Measurements from ENCODE around the gene KIAA0040.

KIAA0040 gene

DNA sequence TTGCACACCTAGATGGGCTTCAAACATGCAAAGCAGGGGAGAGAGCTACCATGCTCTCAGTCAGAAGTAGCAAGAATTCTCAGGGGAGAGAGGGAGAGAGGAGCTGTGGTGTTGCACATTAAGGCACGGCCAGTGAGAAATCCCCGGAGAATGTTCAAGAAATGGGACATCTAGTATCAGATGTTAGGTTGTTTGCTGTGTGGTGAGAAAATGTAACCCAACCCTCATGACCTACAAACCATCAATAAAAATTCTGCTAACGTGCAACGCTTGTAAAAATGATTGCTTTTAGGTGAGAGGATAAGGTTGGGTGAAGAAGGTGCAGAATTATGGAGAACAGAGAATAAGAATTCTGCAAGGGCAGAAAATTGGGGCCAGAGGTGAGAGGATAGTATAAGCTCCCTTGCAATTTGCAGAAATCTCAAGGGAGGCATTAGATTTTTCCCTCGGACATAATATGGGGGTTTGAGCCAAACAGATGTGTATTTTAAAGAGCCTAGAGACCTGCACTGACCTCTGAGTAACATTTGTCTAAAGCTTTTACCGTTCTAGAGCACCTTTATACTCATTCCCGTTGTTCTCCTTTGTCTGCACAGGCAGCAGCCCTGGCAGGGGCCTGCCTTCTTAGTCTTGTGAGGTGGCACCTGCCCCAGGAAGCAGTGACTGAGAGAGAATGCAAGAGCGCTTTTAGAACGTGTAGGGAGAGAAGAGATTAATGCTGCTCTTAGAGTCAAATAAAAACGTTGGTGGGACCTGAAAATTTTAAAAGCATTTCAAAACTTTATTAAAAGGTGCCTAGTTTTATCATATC, 25.4 kb upstream of the KIAA0040 start:
- H3K36me3 ChIP-seq = no peaks in the 10 kb centered on the region
- H3K27me3 ChIP-seq (ENCODE audit: insufficient read depth, low read depth, severe bottlenecking) = no peaks in the 10 kb centered on the region
- H3K4me3 ChIP-seq (ENCODE audit: low read depth, low read length) = no peak overlapping the region
- DNase-seq = no peak
- TF ChIP-seq, protein P1, sequence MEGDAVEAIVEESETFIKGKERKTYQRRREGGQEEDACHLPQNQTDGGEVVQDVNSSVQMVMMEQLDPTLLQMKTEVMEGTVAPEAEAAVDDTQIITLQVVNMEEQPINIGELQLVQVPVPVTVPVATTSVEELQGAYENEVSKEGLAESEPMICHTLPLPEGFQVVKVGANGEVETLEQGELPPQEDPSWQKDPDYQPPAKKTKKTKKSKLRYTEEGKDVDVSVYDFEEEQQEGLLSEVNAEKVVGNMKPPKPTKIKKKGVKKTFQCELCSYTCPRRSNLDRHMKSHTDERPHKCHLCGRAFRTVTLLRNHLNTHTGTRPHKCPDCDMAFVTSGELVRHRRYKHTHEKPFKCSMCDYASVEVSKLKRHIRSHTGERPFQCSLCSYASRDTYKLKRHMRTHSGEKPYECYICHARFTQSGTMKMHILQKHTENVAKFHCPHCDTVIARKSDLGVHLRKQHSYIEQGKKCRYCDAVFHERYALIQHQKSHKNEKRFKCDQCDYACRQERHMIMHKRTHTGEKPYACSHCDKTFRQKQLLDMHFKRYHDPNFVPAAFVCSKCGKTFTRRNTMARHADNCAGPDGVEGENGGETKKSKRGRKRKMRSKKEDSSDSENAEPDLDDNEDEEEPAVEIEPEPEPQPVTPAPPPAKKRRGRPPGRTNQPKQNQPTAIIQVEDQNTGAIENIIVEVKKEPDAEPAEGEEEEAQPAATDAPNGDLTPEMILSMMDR (IDR thresholded peaks at IDR 0.05; ENCODE audit: low read depth, low read length) = no peak
- H3K9me3 ChIP-seq (ENCODE audit: severe bottlenecking) = peaks cover 3% of the 10 kb centered on the region
- H3K27ac ChIP-seq = no peak overlapping the region

DNA sequence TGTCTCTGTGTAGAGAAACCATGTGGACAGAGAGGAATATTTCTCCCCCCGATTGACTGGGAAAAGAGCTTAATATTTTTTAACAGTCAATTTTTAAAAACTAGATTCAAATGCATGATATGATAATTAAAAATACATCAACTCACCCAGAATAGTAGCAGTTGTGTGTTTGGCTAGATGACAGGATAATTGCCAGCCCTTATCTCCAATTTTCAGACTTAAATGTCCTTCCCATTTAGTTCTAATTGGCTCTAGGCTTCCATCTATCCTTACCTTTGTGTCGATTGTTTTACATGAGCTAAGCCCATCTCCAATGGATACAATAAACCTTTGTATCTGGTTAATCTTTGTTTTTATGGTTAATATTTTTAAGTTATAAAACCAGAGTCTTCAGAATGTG, 23.9 kb upstream of the KIAA0040 start:
- Histone ChIP-seq H3K4me3 (ENCODE audit: low read depth, low read length) (no peak overlapping the region), H3K36me3 (no peaks in the 10 kb centered on the region), H3K27me3 (ENCODE audit: insufficient read depth, low read depth, severe bottlenecking) (no peaks in the 10 kb centered on the region), H3K27ac (no peak overlapping the region), H3K9me3 (ENCODE audit: severe bottlenecking) (peaks cover 4% of the 10 kb centered on the region)
- TF ChIP-seq, protein P1 (IDR thresholded peaks at IDR 0.05; ENCODE audit: low read depth, low read length) = no peak
- no peak for DNase-seq

DNA sequence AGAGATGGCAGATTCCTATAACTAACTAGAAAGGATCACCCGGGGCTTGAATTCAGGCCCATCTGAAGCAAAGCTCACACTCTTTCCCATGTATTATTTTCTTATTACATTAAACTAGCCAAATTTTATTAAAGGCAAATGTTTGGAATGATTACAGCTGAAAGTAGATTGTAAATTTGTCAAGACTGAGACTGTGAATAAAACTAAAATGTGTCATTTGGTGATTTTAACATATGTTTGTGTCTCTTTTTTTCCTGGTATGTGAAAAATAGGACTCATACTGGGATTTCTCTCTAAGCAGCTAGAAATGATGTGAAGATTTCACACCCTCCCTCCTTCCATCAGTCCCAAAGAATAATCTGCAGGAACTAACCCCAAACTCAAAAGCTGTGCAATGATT, 19.1 kb upstream of the KIAA0040 start:
- no peaks in the 10 kb centered on the region for H3K27me3 ChIP-seq (ENCODE audit: insufficient read depth, low read depth, severe bottlenecking)
- peaks cover 4% of the 10 kb centered on the region for H3K9me3 ChIP-seq (ENCODE audit: severe bottlenecking)
- no peaks in the 10 kb centered on the region for H3K36me3 ChIP-seq
- TF ChIP-seq, protein P1 (IDR thresholded peaks at IDR 0.05; ENCODE audit: low read depth, low read length) = no peak
- DNase-seq = no peak
- H3K27ac ChIP-seq = no peak overlapping the region
- H3K4me3 ChIP-seq (ENCODE audit: low read depth, low read length) = no peak overlapping the region

DNA sequence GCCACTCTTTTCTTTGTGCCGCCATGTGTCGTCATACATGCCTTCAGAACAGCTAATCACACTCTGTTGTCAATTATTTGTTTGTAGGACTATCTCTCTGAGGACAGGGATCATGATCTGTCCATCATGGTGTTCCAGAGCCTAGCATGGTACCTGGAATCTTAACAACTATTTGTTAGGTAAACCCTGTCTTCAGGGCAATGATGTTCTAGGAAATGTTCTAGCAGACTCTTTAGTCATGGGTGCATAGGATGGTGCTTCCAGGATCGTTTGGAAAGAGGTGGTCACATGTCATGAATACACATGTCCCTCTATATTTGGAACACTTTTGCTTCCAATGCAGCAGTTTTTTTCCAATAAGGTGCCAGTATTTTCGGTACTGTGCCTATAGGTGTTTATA, 18.2 kb upstream of the KIAA0040 start:
- H3K36me3 ChIP-seq = no peaks in the 10 kb centered on the region
- no peak for DNase-seq
- H3K27ac ChIP-seq = no peak overlapping the region
- TF ChIP-seq, protein P1 (IDR thresholded peaks at IDR 0.05; ENCODE audit: low read depth, low read length) = no peak
- H3K9me3 ChIP-seq (ENCODE audit: severe bottlenecking) = peaks cover 4% of the 10 kb centered on the region
- H3K4me3 ChIP-seq (ENCODE audit: low read depth, low read length) = no peak overlapping the region
- H3K27me3 ChIP-seq (ENCODE audit: insufficient read depth, low read depth, severe bottlenecking) = no peaks in the 10 kb centered on the region

DNA sequence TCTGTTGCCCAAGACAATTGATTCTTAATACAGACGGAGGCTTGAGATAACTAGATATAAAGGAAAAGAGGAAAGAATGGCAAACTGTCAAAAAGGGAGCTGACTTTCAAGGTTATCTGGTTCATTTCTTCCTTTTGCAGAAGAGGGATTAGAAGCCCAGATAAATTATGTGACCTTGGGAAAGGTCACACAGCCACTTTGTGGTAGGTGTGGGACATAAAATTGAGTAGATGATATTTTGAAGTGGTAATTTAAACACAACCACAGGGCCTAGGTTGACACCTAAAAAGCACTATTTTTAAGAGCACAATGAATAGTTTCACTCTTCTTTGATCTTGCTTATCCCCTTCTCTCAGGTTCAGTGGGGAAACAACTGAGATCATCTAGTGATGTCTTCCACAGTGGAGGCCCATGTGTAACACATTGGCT, 16.9 kb upstream of the KIAA0040 start:
- Histone ChIP-seq H3K4me3 (ENCODE audit: low read depth, low read length) (no peak overlapping the region), H3K9me3 (ENCODE audit: severe bottlenecking) (peaks cover 4% of the 10 kb centered on the region), H3K36me3 (no peaks in the 10 kb centered on the region), H3K27ac (no peak overlapping the region), H3K27me3 (ENCODE audit: insufficient read depth, low read depth, severe bottlenecking) (no peaks in the 10 kb centered on the region)
- TF ChIP-seq, protein P1 (IDR thresholded peaks at IDR 0.05; ENCODE audit: low read depth, low read length) = no peak
- DNase-seq = no peak
